Medulla oblongata (tissue), 1 donor: ENCODE data around the gene FOXG1.

Experiments used
- DNase-seq: peaks from one replicate; pipeline ENCODE4 v3.0.0-alpha.2; 2015; ENCODE audit errors: extremely low spot score

The FOXG1 gene

GRCh38 chr14:28776482-28777266, 10.1 kb downstream of the FOXG1 start:
- no peak for DNase-seq

- DNase-seq, result no peak
Measured at GRCh38 chr14:28777471-28778137, 11.0 kb downstream of the FOXG1 start.

DNA sequence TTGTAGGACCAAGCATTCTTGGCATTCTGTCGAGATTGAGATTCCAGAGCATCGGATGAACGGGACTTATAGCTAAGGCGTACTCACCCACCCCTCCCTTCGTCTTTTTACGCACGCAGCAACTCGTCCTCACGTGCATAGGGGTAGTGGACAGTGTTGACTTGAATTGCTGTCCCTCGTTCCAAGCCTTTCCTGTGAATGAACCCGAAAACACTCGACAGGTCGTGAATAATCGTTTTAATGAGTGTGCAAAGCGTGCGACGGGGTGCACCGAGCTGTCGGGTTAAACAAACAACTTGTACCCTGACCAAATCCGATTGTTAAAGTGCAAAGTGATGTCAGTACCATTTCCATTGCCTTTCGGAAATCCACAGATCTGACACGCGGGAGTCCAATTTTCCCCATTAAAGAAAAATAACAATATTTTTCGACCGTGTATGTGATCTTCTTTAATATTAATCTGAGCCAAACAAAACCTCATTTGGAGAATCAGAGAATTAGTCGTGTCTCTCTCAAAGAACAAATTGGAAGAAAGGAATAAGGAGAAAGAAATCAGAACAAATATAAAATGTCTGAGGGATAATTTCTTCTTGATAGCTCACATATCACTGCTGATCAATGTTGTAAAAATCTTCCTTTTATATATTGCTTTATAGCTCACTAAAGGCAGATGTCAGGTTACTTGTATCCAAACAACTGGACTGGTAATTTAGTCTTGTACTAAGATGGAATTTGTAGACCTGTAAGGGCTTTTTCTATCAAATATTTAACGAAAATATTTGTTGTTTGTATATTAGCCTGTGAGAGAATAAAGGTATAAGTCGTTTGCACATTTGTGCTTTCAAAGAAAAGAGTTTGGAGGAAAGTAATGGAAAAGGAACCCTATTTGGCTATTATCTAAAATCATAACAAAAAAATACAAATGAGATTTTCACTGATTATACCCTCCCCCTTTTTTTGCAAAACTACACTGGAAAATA, 11.8 kb downstream of the FOXG1 start:
- no peak for DNase-seq

DNA sequence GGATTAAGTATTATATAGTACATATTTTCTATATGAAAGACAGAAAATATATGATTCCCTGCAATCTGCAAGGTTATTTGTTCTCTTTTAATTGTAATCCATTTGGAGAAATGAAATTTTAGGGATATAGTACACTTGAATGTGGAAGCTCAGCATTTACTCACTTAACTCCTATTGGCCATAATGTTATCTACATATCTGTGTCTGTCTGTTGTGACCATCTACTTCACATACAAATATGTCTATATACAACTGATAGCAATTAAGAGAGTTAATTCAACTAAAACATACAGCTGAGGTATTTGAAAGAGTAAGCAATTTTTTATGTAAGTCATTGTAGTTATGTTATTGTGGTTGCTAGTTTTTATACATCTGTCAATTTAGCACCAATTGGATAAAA, 12.9 kb downstream of the FOXG1 start:
- no peak for DNase-seq

- no peak for DNase-seq
Measured at GRCh38 chr14:28780843-28781820, 14.5 kb downstream of the FOXG1 start.

DNA sequence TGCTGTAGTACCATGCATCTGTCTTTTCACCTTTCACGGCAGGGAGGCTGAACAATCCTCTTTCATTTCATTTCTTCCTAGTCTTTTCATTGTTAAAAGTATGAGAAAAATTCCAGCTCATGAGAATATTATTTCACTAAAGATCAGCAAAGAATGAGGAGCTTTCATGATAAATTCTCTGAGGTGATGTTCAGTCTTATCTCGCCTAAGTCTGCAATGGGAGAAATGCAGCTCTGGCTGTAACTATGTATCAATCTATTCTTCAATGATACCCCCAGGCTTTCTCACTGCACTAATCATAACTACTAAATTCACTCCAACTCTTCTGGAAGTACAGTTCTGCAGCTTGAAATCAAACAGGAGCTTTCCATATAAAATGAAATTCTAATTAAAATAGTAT, 15.7 kb downstream of the FOXG1 start:
- no peak for DNase-seq

DNA sequence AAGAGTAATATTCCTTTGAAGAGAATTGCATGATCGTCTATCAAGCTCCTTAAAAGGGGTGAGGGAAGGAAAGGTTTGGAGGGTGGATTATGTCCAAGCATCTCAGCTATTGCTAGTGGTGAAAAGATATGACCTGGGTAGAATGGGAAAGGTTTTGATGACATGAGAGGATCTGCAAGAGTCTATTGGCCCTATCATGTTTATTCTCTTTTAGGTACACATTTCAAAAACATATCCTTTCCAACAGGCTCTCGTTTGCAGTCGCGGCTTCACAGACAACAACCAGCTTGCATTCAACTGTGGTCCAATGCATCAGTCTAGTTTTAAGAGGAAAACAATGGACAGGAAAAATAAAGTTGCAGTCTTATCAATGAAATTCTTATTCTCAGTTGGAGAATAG, 17.1 kb downstream of the FOXG1 start:
- no peak for DNase-seq

DNA sequence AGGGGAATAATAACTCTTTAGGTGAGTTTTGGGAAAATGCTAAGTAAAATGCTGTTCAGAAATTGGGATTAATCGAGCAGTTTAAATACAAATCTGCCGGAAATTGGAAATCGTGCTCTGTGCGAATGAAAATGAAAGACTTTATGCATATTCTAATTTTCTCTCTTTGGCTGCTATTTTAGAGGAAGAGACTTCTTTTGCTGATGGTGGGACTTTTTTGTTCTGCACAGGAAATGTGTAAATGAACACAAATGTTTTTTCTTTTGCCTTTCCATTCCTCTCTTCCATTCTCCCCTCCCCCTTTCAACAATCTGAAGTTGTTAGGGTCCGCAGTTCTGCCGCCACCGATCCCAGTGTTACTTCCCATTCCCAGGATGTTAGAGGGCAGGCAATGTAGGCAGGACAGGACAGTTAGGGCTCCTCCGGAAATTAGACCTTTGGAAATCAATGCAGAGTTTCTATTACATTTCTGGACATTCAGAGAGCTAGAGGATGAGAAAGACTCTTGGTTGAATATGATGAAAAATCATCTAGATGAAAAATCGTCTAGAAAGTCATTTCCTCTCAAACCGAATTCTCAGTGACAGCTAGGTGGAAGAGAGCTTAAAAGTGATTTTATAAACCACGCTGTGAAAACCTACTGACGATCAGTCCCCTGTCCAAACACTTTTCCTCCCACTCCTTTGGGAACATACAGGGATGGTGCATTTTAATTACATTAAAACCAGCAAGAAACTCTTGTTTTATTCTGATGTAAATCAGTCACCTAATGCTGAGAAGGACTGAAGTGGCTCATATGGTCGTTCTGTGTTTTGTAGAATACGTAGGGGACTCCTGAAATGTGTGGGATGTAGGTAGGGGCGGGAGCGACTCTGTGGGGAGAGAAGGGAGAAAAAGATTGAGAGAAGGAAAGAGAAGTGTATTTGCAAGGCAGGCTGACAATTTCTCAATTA, 17.8 kb downstream of the FOXG1 start:
- no peak for DNase-seq

- no peak for DNase-seq
Measured at GRCh38 chr14:28785096-28785952, 18.7 kb downstream of the FOXG1 start.

GRCh38 chr14:28807518-28807917, 40.9 kb downstream of the FOXG1 start:
- DNase-seq, result no peak

DNA sequence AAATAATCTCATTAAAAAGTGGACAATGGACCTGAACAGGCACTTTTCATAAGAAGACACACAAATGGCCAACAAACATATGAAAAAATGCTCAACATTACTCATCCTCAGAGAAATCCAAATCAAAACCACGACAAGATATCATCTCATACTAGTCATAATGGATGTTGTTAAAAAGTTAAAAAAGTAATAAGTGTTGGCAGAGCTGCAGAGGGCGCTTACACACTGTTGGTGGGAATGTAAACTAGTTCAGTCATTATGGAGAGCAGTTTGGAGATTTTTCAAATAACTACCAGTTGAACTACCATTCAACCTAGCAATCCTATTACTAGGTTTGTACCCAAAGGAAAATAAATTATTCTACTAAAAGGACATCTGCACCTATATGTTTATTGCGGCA, 47.2 kb downstream of the FOXG1 start:
- no peak for DNase-seq
